SH-SY5Y (cell line): Measurements from ENCODE around the gene TSSK2.

ENCODE experiments used
- GATA2 ChIP-seq: IDR thresholded peaks from 2 replicates; pipeline ENCODE4 v1.6.1; 2011; ENCODE audit warnings: mild to moderate bottlenecking, low read depth, low read length
- GATA3 ChIP-seq: IDR thresholded peaks from 2 replicates; pipeline ENCODE4 v1.6.1; 2011; ENCODE audit warnings: low read depth, mild to moderate bottlenecking, low read length, moderate library complexity

DNA sequence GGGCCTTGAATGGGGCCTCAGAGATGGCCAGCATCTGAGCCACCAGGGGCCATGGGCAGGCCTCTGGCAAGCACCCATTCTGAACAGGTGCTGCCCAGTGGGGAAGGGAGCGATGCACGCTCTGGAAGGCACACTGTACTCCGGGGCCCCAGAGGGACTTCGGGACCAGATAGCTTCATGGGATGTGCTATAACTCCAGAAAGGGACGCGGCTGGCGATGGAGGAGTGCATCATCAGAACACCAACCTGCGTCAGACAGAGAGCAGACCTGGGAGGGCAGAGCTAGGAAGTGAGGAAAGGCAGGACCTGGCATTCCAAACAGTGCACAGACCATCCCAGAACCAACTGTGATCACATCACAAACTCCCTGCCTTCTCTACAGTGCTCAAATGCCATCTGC, 25.7 kb upstream of the TSSK2 start:
- TF ChIP-seq GATA2 (no peak), GATA3 (no peak)
